Activated CD4-positive, alpha-beta T cell treated with anti-CD3 and anti-CD28 coated beads, Interleukin-2, amount 50 U/mL, for 1 hour (primary cell): ENCODE data around the gene PRRC2A.

Experiments
- DNase-seq: peaks from one replicate; pipeline ENCODE4 v3.0.0-alpha.2; 2020

Gene PRRC2A

DNA sequence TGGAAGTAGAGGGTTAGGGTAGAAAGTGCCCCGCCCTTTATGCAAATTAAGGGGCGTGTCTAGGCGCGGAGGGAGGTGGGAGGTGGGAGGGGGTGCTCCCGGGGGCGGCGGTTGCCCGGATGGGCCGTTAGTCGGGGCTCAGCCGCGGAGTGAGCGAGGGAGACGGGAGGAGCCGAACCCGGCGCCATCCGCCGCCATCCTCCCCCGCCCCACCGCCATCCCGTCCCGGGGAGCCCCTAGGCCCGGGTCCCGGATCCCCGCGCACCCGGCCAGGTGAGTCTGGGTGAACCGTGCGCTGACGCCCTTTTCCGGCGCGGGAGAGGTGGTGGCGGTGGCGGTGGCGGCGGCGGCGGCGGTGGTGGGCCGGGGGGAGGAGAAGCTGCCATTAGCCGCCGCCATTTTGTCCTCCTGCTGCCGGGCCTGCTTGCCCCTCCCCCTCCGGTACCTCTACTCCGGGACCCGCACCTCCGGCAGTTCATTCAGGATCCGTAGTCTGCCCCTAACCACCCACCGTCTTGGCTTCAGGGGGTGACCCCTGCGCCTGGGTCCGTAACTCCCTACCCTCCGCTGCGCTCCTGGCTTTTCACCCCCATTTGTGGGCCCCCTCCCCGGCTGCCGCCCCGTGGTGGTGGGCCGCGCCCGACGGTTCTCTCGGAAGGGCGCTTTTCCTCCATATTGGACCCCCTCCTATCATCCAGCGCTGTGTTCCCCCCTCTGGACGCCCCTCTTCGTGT lies at the start of gene PRRC2A:
Gene PRRC2A (plus strand): TSS at position 130 of the 734 bp plus-strand sequence. CDS start 2,075 bp downstream, outside the sequence.
- DNase-seq: peak; percentile 78

DNA sequence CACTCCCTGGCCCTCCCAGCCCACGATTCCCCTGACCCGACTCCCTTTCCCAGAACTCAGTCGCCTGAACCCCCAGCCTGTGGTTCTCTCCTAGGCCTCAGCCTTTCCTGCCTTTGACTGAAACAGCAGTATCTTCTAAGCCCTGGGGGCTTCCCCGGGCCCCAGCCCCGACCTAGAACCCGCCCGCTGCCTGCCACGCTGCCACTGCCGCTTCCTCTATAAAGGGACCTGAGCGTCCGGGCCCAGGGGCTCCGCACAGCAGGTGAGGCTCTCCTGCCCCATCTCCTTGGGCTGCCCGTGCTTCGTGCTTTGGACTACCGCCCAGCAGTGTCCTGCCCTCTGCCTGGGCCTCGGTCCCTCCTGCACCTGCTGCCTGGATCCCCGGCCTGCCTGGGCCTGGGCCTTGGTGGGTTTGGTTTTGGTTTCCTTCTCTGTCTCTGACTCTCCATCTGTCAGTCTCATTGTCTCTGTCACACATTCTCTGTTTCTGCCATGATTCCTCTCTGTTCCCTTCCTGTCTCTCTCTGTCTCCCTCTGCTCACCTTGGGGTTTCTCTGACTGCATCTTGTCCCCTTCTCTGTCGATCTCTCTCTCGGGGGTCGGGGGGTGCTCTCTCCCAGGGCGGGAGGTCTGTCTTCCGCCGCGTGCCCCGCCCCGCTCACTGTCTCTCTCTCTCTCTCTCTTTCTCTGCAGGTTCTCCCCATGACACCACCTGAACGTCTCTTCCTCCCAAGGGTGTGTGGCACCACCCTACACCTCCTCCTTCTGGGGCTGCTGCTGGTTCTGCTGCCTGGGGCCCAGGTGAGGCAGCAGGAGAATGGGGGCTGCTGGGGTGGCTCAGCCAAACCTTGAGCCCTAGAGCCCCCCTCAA lies 48.2 kb upstream of the PRRC2A start, which contains the start of gene LTA:
Gene LTA (plus strand): TSS at position 249 of the 871 bp plus-strand sequence. CDS start 454 bp downstream, at position 703.
- peak; percentile 71 for DNase-seq

DNA sequence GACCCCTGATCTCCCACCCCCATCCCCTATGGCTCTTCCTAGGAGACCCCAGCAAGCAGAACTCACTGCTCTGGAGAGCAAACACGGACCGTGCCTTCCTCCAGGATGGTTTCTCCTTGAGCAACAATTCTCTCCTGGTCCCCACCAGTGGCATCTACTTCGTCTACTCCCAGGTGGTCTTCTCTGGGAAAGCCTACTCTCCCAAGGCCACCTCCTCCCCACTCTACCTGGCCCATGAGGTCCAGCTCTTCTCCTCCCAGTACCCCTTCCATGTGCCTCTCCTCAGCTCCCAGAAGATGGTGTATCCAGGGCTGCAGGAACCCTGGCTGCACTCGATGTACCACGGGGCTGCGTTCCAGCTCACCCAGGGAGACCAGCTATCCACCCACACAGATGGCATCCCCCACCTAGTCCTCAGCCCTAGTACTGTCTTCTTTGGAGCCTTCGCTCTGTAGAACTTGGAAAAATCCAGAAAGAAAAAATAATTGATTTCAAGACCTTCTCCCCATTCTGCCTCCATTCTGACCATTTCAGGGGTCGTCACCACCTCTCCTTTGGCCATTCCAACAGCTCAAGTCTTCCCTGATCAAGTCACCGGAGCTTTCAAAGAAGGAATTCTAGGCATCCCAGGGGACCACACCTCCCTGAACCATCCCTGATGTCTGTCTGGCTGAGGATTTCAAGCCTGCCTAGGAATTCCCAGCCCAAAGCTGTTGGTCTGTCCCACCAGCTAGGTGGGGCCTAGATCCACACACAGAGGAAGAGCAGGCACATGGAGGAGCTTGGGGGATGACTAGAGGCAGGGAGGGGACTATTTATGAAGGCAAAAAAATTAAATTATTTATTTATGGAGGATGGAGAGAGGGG lies 47.0 kb upstream of the PRRC2A start:
- no peak for DNase-seq

DNA sequence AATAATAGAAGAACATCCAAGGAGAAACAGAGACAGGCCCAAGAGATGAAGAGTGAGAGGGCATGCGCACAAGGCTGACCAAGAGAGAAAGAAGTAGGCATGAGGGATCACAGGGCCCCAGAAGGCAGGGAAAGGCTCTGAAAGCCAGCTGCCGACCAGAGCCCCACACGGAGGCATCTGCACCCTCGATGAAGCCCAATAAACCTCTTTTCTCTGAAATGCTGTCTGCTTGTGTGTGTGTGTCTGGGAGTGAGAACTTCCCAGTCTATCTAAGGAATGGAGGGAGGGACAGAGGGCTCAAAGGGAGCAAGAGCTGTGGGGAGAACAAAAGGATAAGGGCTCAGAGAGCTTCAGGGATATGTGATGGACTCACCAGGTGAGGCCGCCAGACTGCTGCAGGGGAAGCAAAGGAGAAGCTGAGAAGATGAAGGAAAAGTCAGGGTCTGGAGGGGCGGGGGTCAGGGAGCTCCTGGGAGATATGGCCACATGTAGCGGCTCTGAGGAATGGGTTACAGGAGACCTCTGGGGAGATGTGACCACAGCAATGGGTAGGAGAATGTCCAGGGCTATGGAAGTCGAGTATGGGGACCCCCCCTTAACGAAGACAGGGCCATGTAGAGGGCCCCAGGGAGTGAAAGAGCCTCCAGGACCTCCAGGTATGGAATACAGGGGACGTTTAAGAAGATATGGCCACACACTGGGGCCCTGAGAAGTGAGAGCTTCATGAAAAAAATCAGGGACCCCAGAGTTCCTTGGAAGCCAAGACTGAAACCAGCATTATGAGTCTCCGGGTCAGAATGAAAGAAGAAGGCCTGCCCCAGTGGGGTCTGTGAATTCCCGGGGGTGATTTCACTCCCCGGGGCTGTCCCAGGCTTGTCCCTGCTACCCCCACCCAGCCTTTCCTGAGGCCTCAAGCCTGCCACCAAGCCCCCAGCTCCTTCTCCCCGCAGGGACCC lies 46.1 kb upstream of the PRRC2A start:
- DNase-seq: no peak

DNA sequence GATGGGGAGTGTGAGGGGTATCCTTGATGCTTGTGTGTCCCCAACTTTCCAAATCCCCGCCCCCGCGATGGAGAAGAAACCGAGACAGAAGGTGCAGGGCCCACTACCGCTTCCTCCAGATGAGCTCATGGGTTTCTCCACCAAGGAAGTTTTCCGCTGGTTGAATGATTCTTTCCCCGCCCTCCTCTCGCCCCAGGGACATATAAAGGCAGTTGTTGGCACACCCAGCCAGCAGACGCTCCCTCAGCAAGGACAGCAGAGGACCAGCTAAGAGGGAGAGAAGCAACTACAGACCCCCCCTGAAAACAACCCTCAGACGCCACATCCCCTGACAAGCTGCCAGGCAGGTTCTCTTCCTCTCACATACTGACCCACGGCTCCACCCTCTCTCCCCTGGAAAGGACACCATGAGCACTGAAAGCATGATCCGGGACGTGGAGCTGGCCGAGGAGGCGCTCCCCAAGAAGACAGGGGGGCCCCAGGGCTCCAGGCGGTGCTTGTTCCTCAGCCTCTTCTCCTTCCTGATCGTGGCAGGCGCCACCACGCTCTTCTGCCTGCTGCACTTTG lies 45.1 kb upstream of the PRRC2A start, which contains the start of gene TNF:
Gene TNF (plus strand): TSS at position 231 of the 567 bp plus-strand sequence. CDS start 177 bp downstream, at position 408.
- DNase-seq: peak; percentile 78

DNA sequence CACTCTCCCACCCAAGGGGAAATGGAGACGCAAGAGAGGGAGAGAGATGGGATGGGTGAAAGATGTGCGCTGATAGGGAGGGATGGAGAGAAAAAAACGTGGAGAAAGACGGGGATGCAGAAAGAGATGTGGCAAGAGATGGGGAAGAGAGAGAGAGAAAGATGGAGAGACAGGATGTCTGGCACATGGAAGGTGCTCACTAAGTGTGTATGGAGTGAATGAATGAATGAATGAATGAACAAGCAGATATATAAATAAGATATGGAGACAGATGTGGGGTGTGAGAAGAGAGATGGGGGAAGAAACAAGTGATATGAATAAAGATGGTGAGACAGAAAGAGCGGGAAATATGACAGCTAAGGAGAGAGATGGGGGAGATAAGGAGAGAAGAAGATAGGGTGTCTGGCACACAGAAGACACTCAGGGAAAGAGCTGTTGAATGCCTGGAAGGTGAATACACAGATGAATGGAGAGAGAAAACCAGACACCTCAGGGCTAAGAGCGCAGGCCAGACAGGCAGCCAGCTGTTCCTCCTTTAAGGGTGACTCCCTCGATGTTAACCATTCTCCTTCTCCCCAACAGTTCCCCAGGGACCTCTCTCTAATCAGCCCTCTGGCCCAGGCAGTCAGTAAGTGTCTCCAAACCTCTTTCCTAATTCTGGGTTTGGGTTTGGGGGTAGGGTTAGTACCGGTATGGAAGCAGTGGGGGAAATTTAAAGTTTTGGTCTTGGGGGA lies 44.4 kb upstream of the PRRC2A start:
- no peak for DNase-seq

DNA sequence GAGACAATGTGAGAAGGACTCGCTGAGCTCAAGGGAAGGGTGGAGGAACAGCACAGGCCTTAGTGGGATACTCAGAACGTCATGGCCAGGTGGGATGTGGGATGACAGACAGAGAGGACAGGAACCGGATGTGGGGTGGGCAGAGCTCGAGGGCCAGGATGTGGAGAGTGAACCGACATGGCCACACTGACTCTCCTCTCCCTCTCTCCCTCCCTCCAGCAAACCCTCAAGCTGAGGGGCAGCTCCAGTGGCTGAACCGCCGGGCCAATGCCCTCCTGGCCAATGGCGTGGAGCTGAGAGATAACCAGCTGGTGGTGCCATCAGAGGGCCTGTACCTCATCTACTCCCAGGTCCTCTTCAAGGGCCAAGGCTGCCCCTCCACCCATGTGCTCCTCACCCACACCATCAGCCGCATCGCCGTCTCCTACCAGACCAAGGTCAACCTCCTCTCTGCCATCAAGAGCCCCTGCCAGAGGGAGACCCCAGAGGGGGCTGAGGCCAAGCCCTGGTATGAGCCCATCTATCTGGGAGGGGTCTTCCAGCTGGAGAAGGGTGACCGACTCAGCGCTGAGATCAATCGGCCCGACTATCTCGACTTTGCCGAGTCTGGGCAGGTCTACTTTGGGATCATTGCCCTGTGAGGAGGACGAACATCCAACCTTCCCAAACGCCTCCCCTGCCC lies 43.5 kb upstream of the PRRC2A start:
- DNase-seq: no peak

DNA sequence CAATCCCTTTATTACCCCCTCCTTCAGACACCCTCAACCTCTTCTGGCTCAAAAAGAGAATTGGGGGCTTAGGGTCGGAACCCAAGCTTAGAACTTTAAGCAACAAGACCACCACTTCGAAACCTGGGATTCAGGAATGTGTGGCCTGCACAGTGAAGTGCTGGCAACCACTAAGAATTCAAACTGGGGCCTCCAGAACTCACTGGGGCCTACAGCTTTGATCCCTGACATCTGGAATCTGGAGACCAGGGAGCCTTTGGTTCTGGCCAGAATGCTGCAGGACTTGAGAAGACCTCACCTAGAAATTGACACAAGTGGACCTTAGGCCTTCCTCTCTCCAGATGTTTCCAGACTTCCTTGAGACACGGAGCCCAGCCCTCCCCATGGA lies 42.9 kb upstream of the PRRC2A start:
- no peak for DNase-seq

- DNase-seq: no peak
Measured at GRCh38 chr6:31578184-31579118, 42.1 kb upstream of the PRRC2A start.

GRCh38 chr6:31579119-31579505 lies 41.4 kb upstream of the PRRC2A start:
- DNase-seq: no peak

- DNase-seq: no peak
Measured at GRCh38 chr6:31579546-31580437, 40.7 kb upstream of the PRRC2A start.

GRCh38 chr6:31580438-31580740 lies 40.1 kb upstream of the PRRC2A start:
- no peak for DNase-seq

- peak; percentile 88 for DNase-seq
Measured at GRCh38 chr6:31580807-31581433, 39.6 kb upstream of the PRRC2A start.

- no peak for DNase-seq
Measured at GRCh38 chr6:31581434-31582229, 38.9 kb upstream of the PRRC2A start.

DNA sequence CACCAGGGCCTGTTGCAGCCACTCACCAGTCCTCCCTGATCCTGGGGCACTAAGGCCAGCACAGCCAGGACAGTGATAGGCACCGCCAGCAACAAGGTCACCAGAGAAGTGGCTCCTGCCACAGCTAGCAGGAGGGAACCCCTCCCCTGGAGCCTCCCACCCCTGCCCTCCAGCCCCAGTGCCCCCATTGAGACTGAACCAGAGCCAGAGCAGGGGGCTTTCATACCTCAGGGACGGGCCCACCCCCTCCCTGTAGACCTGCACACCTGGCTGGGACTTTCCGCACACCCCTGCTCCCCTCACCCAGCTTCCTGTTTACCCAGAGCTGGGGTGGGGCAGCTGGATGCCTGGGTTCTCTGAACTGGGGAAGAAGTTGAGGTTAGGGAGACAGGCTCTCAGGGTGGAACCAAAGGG lies 38.3 kb upstream of the PRRC2A start, which contains the start of gene LTB:
Gene LTB (minus strand): TSS at position 195 of the 414 bp plus-strand sequence. CDS start 7 bp downstream, at position 188.
- peak; percentile 65 for DNase-seq

- DNase-seq: no peak
Measured at GRCh38 chr6:31585491-31585890, 35.0 kb upstream of the PRRC2A start.
